GM18499 (cell line): ENCODE results near the gene PPM1A.

ENCODE experiments used
- ATAC-seq: cut with Tn5 transposase; IDR thresholded peaks from one replicate; pipeline ENCODE4 v1.9.1; 2021; ENCODE audit warnings: moderate number of reproducible peaks; ENCODE audit not compliant: insufficient read depth, unreplicated experiment

The PPM1A gene

GRCh38 chr14:60225265-60225664 lies 23.8 kb upstream of the PPM1A start:
- ATAC-seq = no peak

GRCh38 chr14:60226298-60226697 lies 22.7 kb upstream of the PPM1A start:
- no peak for ATAC-seq

DNA sequence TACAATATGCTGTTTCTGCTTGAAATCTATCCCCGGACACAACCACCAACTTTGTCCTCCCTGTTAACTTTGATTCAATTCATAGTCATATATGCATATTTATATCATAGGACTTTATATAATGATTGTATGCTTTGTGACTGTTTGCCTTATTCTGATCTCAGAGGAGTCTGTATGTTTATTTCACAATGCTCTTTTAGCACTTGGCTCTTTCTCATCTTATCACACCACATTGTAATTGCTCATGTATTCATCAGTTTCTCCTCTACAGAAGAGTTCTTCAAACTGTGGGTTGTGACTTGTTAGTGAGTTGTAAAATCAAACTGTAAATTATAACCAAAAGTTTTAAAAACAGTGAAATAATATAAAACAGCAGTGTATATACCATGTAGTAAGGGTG lies 21.7 kb upstream of the PPM1A start:
- no peak for ATAC-seq

DNA sequence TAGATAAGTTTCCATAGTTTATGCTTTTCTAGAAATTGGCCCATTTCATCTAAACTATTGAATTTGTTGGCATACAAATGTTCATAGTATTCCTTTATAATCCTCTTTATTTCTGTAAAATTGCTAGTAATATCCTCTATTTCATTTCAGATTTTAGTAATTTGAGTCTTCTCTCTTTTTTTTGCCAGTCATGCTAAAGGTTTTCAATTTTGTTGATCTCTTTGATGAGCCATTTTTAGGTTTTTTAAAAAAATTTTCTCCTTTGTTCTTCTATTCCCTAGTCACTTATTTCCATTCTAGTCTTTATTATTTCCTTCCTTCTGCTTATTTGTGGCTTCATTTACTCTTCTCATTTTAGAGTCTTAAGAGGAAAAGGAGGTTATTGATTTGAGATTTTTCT lies 19.4 kb upstream of the PPM1A start:
- ATAC-seq = no peak

GRCh38 chr14:60232185-60232584 lies 16.8 kb upstream of the PPM1A start:
- ATAC-seq = no peak

DNA sequence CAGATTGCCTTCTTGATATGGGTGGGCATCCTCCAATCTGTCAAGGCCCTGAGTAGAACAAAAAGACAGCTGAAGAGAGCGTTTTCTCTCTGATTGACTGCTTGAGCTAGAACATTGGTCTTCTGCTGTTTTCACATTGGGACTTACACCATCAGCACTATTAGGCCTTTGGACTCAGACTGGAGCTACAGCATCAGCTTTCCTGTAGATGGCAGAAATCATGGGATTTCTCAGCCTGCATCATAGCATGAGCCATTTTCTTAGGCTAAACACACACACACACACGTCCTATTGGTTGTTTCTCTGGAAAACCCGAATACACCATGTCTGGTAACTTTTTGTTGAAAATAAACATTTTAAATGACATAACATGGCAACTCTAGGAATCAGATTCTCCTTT lies 15.8 kb upstream of the PPM1A start:
- ATAC-seq = no peak

GRCh38 chr14:60233891-60234290 lies 15.1 kb upstream of the PPM1A start:
- ATAC-seq = no peak

GRCh38 chr14:60235440-60235839 lies 13.6 kb upstream of the PPM1A start:
- ATAC-seq = no peak

GRCh38 chr14:60238955-60239354 lies 10.1 kb upstream of the PPM1A start:
- ATAC-seq = no peak

GRCh38 chr14:60240139-60240856 lies 8.7 kb upstream of the PPM1A start:
- no peak for ATAC-seq

DNA sequence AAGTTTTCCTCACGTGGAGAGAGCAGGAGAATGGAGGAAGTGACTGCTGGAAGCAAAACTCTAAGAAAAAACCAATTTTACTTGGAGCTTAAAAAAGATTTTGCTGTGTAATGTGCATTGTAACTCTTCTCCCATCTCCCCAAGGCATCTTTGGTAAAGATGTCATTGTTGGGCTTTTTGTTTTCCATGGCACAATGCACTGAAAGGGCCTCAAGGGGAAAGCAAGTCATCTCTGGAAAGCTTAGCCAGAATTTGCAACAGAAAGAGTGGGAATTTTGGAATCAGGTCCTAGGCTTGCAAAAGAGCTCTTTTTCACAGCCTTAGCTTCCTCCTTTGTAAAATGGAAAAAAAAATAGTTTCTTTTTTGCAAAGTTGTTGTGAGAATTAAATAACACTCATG lies 7.9 kb upstream of the PPM1A start:
- no peak for ATAC-seq

DNA sequence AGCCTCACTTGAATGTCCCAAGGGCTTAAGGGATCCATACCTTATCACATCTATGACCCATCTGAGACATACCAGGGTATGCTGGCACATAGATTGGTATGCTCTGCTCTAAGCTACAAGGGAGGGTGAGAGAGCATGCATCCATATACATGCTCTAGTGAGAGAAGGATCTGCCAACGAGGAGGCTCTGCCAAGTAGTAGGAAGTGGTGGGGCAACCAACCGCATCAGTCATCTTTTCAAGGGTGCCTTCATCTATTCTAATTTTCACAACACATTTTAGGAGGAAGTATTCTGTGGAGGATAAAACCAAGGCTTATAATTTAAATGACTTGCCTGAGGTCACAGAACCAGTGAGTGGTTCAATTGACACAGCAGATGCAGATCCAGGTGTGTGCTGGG lies 6.6 kb upstream of the PPM1A start:
- ATAC-seq = no peak

GRCh38 chr14:60245380-60246177 lies 3.4 kb upstream of the PPM1A start:
- ATAC-seq = no peak

DNA sequence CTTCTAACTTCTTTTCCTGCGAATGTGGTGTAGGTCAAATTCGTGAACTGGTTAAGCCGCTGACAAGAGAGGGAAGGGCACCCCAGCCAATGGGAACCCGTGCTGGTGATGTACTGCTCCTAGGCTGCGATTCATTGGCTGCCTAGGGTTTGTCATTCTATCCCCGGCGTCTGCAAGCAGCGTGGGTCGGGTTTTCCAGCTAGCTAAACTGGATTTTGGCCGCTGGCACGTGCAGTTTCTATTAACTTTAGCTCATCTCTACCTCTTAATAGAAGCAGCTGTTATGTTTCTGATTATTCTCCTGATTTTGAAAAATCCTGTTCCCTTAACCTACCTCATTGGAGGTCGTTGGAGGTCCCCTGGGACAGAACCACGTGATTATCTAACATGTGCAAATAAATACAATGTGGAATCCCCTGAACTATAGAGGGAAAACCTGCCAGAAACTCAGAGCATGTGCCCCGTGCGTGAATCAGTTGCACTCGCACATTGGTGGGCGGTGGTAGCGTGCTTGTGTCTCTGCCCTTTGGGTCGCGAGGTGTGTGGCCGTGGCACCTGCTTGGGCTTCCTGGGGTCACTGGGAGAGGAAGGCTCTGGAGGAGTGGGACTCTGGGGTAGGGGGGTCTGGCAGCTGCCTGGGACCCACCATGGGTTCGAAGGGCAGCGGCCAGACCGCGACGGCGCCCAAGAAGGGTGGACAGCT lies 876 bp upstream of the PPM1A start:
- ATAC-seq = peak; percentile 62

DNA sequence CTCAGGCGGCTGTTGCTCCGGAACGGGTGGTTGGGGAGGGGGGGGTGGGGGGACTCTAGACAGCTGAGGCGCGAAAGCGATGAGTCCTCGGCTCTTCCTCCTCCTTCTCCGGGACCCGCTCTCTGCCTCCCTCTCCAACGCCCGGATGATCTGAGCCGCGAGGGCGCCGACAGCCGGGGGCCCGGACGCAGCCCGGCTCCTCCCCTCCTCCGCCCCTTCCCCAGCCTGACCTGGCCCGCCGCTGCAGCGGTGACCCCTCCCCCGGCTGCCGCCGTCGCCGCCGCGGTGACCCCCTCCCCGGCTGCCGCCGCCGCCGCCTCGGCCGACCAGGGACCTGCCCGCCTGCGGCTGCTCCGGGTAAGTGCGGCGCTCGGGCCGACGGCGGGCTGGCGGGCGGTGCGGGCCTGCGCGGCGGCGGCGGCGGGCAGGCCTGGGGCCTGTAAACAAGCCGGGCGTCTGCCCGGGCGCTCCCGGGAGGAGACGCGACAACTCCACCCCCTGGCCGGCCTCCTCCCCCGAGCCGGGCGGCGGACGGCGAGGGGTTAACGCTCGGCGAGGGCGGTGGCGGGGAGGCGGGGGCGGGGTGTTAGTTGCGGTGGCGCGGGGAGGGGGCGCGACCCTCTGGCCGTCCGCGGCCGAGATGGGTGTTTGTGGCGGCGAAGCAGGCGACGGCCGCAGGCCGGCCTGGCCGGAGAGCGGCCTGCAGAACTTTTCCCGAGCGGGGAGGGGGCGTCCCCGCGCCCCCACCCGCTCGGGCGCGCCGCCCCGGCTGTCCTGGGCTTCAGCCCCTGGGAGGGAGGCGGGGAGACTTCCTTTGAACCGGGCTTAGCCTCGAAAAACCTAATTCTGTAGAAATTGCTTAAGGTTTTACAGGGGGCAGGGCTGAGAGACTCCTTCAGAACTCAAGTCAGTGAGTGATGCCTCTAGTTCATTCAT lies 568 bp downstream of the PPM1A start:
- ATAC-seq = no peak

DNA sequence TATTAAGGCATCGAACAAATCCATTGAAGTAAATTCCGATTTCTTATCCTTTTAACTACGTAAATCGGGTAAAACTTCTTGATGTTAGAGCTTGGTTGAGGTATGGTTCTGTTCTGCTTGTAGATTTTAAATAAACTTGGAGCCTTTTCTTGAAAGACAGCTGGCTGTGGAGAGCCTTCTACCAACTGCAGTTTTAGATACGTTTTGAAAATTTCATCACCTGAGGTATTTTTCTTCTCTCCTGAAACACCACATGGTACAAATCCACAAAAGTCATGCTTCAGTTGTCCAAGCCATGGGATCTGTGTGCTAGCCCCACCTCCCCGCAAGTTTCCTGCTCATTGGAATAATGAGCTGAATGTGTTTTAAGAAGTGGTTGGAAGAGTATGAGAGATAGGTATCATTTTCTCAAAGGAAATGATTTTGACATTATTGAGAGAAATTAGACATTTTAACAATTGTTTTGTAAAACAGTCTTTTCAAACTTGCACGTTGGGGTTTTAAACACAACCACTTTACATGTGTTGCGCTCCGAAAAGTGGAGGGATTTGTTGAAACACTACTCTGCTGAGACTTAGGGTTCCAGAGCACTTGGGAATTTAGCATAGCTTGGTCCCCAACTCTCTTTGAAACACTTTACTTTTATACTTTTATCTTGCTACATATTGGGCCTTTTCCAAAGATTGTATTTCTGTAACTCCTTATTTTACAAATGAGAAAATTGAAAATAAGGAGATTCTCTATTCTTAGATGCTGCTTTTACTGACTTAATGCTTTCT lies 1.4 kb downstream of the PPM1A start:
- ATAC-seq = no peak

DNA sequence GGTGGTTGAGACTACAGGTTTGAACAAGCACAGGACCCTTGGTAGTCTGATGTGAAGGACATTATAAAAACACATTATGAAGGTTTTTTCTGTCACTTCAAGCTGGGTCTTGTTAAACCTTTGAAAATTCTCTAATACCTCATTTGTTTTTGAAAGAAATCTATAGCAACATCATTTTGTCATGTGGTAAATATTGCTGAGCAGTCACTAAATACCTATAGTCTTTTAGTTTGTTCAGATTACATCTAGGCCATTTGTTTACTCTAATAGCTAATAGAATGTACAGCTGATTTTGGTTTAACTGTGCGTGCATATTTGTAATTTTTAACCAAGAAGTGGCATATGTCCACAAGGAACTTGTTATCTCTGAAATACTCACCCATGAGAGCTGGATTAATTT lies 2.9 kb downstream of the PPM1A start:
- ATAC-seq = no peak

DNA sequence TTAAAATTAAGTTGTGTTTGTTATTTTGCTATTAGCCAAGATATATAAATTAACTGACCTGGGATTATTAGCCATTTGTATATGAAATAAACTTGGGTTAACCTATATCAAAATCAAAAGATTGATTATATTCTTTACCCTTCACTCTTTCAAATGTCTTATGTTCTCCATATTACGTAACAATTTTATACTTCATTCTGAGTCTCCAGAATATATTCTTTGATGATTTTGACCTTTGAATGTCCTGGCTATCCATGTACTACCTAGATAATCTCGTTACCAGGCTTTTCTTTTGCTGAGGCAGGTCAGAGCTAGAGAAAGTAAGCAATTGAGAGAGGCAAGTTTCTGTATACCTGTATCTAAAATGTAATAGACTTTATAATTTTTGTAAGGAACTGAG lies 3.6 kb downstream of the PPM1A start:
- no peak for ATAC-seq

DNA sequence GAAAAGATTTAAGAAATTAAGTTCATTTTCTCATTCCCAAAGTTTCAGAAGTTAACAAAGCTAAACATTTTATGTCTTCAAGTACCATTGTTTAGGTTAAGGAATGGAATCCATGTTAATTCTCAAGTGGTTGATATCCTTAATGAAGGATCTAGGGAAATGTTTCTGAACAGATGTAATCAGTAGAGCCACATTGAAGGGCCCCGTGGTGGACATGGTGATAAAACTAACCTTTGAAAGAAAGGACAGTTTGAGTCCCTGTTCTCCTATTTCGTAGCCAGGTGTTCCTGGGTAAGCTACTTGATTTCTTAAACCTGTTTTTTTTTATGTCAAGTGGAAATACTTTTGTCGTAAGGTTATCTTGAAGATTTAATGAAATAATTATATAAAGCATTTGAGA lies 4.6 kb downstream of the PPM1A start:
- no peak for ATAC-seq

- ATAC-seq = no peak
These were observed 5.2 kb downstream of the PPM1A start for GRCh38 chr14:60254176-60254575.
